Caco-2 (cell line): Measurements from ENCODE around the gene PRICKLE4. TPM values are rescaled to one million over a fixed set of nuclear protein-coding genes. Genes with fewer than 3 reads are reported as not detected.
A peak's percentile ranks its signal among the peaks of the same experiment; 100 is the strongest.
"Not testable (repeated sequence)": the region's sequence is repeated elsewhere in the genome, so short reads cannot be mapped to it uniquely, and the experiment has no call there.

Experiments
- BruUV-seq: library from RNA; stranded (reverse); fragments of 400-500 nt; replicated peaks from 2 replicates; lab custom pipeline; 2021; lab: Mats Ljungman, UMichigan
- CTCF ChIA-PET: fragments of 300-600 bp; sonication (Branson Sonifier 250); formaldehyde crosslinking; loops from one replicate; lab custom pipeline; 2022; ENCODE audit warnings: antibody characterized with exemption; lab: Charles Lee
- POLR2A ChIA-PET: fragments of 300-600 bp; sonication (Branson Sonifier 250); formaldehyde crosslinking; loops from one replicate; lab custom pipeline; 2022; ENCODE audit warnings: antibody characterized with exemption; lab: Charles Lee
- DNase-seq, 2 experiments: peaks; one replicate each; pipeline versions ENCODE4 v3.0.0 to v3.0.0-alpha.2; 2020 to 2022
- H3K27me3 ChIP-seq: replicated peaks from 2 replicates; pipeline ENCODE4 v1.6.0; 2011; ENCODE audit warnings: low read length; ENCODE audit not compliant: control insufficient read depth, insufficient read depth
- H3K36me3 ChIP-seq: 2 replicates; pipeline ENCODE4 v1.5.1; 2011; ENCODE audit warnings: low read length; ENCODE audit not compliant: control insufficient read depth, insufficient read depth
- H3K4me1 ChIP-seq: fragments of 250-450 bp; sonication (Bioruptor Pico); 2 replicates; pipeline ENCODE4 v1.5.1; 2020; ENCODE audit warnings: mild to moderate bottlenecking
- H3K4me3 ChIP-seq: 2 replicates; pipeline ENCODE4 v1.5.1; 2011; ENCODE audit warnings: low read depth, mild to moderate bottlenecking, control low read depth, low read length
- H3K9me3 ChIP-seq: fragments of 250-450 bp; sonication (Bioruptor Pico); 2 replicates; pipeline ENCODE4 v1.5.1; 2020; ENCODE audit warnings: mild to moderate bottlenecking, moderate library complexity
- H3K27ac Mint-ChIP-seq: one replicate; pipeline ENCODE4 v1.8.0; 2022; ENCODE audit warnings: mixed read lengths; ENCODE audit not compliant: unreplicated experiment
- H3K27me3 Mint-ChIP-seq: one replicate; pipeline ENCODE4 v1.8.0; 2022; ENCODE audit warnings: mixed read lengths; ENCODE audit not compliant: insufficient read depth, unreplicated experiment
- H3K36me3 Mint-ChIP-seq: one replicate; pipeline ENCODE4 v1.8.0; 2022; ENCODE audit warnings: mild to moderate bottlenecking, mixed read lengths; ENCODE audit not compliant: insufficient read depth, unreplicated experiment
- H3K4me1 Mint-ChIP-seq: one replicate; pipeline ENCODE4 v1.8.0; 2022; ENCODE audit warnings: low read depth, mixed read lengths; ENCODE audit not compliant: unreplicated experiment
- H3K4me3 Mint-ChIP-seq: one replicate; pipeline ENCODE4 v1.8.0; 2022; ENCODE audit warnings: mild to moderate bottlenecking, moderate library complexity, mixed read lengths; ENCODE audit not compliant: unreplicated experiment
- H3K9me3 Mint-ChIP-seq: one replicate; pipeline ENCODE4 v1.8.0; 2022; ENCODE audit warnings: mixed read lengths; ENCODE audit not compliant: unreplicated experiment
- intact Hi-C: fragments of 100-400 bp; cut with micrococcal nuclease; formaldehyde crosslinking; loops from one replicate; pipeline ENCODE4 v1.10.0; 2022; ENCODE audit not compliant: unreplicated experiment
- total RNA-seq: library from RNA; stranded (reverse); gene quantifications from 2 replicates; pipeline ENCODE4 v1.2.3, GENCODE V29; 2022
- TF ChIP-seq, protein P1 (sequence below), 2 experiments: fragments of 200-600 bp in 1 of 2; IDR thresholded peaks; 1 replicate in 1 of 2; 2 replicates in 1 of 2; pipeline versions ENCODE4 v1.5.1 to v1.8.0; 2011 to 2022; ENCODE audit warnings: antibody characterized with exemption in 1 of 2, control low read depth in 1 of 2, inconsistent platforms in 1 of 2, low read depth in 1 of 2, low read length in 1 of 2, mild to moderate bottlenecking in 1 of 2, moderate library complexity in 1 of 2; ENCODE audit not compliant: insufficient read depth in 1 of 2, severe bottlenecking in 1 of 2, unreplicated experiment in 1 of 2

The PRICKLE4 gene
- total RNA-seq, 1 experiment from 2014 or later, result 2.8 TPM

DNA sequence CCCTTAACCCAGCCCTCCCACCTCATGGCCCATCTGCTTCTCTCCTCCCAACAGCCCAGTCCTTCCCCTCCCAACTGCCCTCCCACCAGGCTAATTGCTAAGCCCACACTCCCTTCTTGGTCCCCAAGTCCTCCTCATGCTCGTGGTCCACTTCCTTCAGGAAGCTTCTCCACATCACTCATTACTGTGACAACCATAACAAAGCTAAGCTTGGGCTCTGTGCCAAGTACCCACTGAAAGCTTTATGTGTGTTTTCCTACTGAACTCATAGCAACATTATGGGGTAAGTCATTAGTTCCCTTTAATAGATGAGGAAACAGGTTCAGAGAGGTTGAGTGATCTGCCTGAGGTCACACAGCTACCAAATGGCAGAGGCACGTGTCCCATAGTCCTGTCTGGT is 17.1 kb upstream of the PRICKLE4 start:
- intact Hi-C loops, result no loop called here
- CTCF ChIA-PET, result no interaction called here
- H3K27ac Mint-ChIP-seq, result no peak overlapping the region

DNA sequence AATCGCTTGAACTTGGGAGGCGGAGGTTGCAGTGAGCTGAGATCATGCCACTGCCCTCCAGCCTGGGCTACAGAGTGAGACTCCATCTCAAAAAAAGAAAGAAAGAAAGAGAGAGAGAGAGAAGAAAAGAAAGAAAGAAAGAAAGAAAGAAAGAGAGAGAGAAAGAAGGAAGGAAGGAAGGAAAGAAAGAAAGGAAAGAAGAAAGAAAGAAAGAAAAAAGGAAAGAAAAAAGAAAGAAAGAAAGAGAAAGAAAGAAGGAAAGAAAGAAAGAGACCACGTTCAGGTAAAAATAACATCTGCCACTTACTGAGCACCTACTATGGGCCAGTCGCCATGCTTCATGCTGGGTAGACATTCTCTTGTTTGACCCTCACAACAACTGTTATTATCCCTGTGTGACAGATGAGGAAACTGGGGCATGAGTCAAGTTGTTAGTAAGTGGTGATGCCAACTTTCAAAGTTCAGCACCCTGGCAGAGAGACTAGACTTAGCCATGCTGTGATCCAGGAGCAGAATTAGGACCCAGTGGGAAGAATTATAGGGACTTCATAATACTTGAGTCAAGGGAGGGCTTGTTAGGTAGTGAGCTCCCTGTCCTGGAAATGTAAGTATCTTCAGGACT is 14.4 kb upstream of the PRICKLE4 start:
- POLR2A ChIA-PET, result not testable (repeated sequence)

More for the DNA sequence above, 17.1 kb upstream of the PRICKLE4 start:
- Histone ChIP-seq H3K4me1 (peaks cover 30% of the 10 kb centered on the region), H3K27me3 (no peaks in the 10 kb centered on the region), H3K4me3 (no peak overlapping the region), H3K36me3 (no peaks in the 10 kb centered on the region), H3K9me3 (no peaks in the 10 kb centered on the region)
- H3K27me3 Mint-ChIP-seq, result no peaks in the 10 kb centered on the region
- no peaks in the 10 kb centered on the region for H3K36me3 Mint-ChIP-seq
- no peaks in the 10 kb centered on the region for H3K9me3 Mint-ChIP-seq
- no peak for DNase-seq
- no peak overlapping the region for H3K4me3 Mint-ChIP-seq
- BruUV-seq, result no TSS peak
- H3K4me1 Mint-ChIP-seq, result peaks cover 20% of the 10 kb centered on the region
- TF ChIP-seq, protein P1, sequence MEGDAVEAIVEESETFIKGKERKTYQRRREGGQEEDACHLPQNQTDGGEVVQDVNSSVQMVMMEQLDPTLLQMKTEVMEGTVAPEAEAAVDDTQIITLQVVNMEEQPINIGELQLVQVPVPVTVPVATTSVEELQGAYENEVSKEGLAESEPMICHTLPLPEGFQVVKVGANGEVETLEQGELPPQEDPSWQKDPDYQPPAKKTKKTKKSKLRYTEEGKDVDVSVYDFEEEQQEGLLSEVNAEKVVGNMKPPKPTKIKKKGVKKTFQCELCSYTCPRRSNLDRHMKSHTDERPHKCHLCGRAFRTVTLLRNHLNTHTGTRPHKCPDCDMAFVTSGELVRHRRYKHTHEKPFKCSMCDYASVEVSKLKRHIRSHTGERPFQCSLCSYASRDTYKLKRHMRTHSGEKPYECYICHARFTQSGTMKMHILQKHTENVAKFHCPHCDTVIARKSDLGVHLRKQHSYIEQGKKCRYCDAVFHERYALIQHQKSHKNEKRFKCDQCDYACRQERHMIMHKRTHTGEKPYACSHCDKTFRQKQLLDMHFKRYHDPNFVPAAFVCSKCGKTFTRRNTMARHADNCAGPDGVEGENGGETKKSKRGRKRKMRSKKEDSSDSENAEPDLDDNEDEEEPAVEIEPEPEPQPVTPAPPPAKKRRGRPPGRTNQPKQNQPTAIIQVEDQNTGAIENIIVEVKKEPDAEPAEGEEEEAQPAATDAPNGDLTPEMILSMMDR (IDR thresholded peaks at IDR 0.05; ENCODE audit: insufficient read depth in 1 of 2, low read depth in 1 of 2, low read length in 1 of 2, severe bottlenecking in 1 of 2, unreplicated experiment in 1 of 2), result no peak
- POLR2A ChIA-PET, result interaction anchor here (0.6 kb wide), 1 partner anchor 18 kb away, joined by 3 read pairs; no protein-coding TSS in a partner anchor

DNA sequence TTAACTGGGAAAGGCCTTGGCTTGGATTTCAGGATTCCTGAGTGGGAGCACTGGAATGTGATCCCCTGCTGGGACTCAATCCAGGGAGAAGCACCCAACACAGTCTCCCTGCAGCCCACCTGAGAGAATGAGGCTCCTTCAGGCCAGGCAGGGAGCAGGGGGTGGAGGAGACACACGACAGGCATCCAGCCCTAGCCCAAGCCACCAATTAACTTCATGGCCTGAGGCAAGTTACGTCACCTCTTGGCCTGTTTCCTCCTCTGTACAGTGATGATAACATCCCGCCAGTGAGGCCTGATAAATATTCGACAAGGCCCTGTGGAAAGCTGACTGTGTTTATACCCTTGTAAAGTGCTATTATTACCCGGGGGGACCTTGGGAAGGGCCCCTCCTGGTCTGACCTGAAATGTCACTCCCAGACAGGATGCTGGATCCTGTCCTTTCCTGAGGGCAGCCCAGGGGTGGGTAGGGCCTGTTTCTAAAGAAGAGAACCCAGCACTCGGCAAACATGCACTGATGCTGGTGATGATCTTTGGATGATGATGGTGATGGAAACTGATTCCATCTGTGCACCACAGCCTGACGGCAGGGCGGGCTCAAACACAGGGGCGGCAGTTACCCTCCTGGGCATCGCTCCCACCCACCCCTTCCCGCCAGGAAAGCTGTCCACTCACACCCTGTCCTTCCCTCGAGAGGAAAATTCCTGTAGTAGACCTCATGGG is 13.3 kb upstream of the PRICKLE4 start:
- peak; percentile 82 to 87 for DNase-seq
- CTCF ChIA-PET, result interaction anchor here (0.6 to 1.8 kb wide), 3 partner anchors 32 to 1984 kb away, joined by 3 to 5 read pairs (median 3); partner anchors contain the start of gene TFEB

More for the DNA sequence above, 14.4 kb upstream of the PRICKLE4 start:
- H3K27me3 Mint-ChIP-seq, H3K4me3 Mint-ChIP-seq, H3K4me3 ChIP-seq, BruUV-seq, H3K9me3 Mint-ChIP-seq, H3K4me1 Mint-ChIP-seq, H3K9me3 ChIP-seq, intact Hi-C loops, DNase-seq, H3K36me3 ChIP-seq, H3K27me3 ChIP-seq, H3K36me3 Mint-ChIP-seq: not testable (repeated sequence)
- H3K27ac Mint-ChIP-seq, result peak overlapping the region; percentile 5
- peaks cover 32% of the 10 kb centered on the region for H3K4me1 ChIP-seq
- CTCF ChIA-PET, result interaction anchor here (1.8 kb wide), 1 partner anchor 31 kb away, joined by 5 read pairs; the partner anchor contains the start of gene TFEB

More for the DNA sequence above, 13.3 kb upstream of the PRICKLE4 start:
- H3K27ac Mint-ChIP-seq, result peak overlapping the region; percentile 30
- TF ChIP-seq, protein P1 (IDR thresholded peaks at IDR 0.05; ENCODE audit: insufficient read depth in 1 of 2, low read depth in 1 of 2, low read length in 1 of 2, severe bottlenecking in 1 of 2, unreplicated experiment in 1 of 2), result no peak
- H3K27me3 Mint-ChIP-seq, result no peaks in the 10 kb centered on the region
- peaks cover 13% of the 10 kb centered on the region for H3K36me3 Mint-ChIP-seq
- POLR2A ChIA-PET, result interaction anchor here (0.5 kb wide), 1 partner anchor 18 kb away, joined by 6 read pairs; no protein-coding TSS in a partner anchor
- Histone ChIP-seq H3K36me3 (peaks cover 2% of the 10 kb centered on the region; the same call in 1 of the 2 replicates), H3K4me1 (peaks cover 32% of the 10 kb centered on the region), H3K27me3 (no peaks in the 10 kb centered on the region), H3K4me3 (no peak overlapping the region), H3K9me3 (no peaks in the 10 kb centered on the region)
- peaks cover 6% of the 10 kb centered on the region for H3K4me1 Mint-ChIP-seq
- no TSS peak for BruUV-seq
- intact Hi-C loops, result no loop called here
- no peak overlapping the region for H3K4me3 Mint-ChIP-seq
- no peaks in the 10 kb centered on the region for H3K9me3 Mint-ChIP-seq
